ENCODE results near the gene CELSR1. TPM values are rescaled to one million over a fixed set of nuclear protein-coding genes. Genes with fewer than 3 reads are reported as not detected.

Gene CELSR1
- total RNA-seq, 1 donor, result 1.1 TPM

DNA sequence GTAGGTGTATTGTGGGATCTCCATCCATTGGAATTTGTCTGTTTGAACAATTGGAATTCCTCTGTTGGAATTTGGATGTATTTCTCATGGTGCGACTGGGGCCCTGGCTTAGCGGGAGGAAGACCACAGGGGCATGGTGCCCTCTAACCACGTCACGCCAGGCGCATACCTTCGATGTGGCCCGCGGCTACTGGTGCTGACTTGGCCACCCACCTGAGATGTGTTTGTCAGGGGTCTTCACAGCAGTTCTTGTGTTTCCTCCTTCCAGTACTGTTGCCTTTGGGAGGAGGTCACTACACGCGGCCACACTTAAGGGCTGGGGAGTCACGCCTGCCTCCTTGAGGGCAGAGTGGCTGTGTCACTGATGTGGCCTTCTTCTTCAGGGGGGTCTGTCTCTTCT lies 46.2 kb upstream of the CELSR1 start:
- H3K4me3 ChIP-seq (ENCODE audit: low read depth, low read length), result no peak overlapping the region
- DNase-seq (ENCODE audit: low read depth), result no peak
- TF ChIP-seq, protein P1, sequence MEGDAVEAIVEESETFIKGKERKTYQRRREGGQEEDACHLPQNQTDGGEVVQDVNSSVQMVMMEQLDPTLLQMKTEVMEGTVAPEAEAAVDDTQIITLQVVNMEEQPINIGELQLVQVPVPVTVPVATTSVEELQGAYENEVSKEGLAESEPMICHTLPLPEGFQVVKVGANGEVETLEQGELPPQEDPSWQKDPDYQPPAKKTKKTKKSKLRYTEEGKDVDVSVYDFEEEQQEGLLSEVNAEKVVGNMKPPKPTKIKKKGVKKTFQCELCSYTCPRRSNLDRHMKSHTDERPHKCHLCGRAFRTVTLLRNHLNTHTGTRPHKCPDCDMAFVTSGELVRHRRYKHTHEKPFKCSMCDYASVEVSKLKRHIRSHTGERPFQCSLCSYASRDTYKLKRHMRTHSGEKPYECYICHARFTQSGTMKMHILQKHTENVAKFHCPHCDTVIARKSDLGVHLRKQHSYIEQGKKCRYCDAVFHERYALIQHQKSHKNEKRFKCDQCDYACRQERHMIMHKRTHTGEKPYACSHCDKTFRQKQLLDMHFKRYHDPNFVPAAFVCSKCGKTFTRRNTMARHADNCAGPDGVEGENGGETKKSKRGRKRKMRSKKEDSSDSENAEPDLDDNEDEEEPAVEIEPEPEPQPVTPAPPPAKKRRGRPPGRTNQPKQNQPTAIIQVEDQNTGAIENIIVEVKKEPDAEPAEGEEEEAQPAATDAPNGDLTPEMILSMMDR (IDR thresholded peaks at IDR 0.05; ENCODE audit: insufficient read depth, low read length), result no peak

DNA sequence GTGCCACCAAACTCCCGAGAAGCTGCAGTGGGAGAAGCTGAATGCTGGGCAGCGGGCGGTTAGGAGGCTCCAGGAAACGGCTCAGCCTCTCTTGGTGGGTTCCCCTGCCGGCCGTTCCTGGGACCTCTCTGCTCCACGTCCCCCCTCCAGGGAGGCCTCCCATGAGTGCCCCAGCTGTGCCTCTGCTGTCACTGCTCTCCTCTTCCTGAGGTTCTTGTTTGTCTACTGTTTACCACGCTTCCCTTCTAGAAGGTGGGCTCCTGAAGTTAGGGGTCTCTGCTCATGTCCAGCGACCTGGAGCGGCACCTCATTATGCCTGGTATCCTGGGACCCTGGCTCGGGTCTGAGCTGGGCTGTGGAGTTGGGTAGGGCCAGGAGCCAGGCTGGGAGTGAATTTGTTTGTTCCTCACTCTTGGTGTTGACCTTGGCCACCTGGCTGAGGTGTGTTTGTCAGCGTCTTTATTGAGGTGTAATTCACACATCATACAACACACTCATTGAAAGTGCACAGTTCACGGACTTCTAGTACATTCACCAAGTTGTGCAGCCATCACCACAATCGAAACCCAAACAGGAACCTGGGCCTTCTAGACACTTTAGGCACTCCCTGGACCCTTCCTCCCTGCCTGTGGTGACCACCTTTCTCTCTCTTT lies 45.0 kb upstream of the CELSR1 start:
- no peak for DNase-seq (ENCODE audit: low read depth)

DNA sequence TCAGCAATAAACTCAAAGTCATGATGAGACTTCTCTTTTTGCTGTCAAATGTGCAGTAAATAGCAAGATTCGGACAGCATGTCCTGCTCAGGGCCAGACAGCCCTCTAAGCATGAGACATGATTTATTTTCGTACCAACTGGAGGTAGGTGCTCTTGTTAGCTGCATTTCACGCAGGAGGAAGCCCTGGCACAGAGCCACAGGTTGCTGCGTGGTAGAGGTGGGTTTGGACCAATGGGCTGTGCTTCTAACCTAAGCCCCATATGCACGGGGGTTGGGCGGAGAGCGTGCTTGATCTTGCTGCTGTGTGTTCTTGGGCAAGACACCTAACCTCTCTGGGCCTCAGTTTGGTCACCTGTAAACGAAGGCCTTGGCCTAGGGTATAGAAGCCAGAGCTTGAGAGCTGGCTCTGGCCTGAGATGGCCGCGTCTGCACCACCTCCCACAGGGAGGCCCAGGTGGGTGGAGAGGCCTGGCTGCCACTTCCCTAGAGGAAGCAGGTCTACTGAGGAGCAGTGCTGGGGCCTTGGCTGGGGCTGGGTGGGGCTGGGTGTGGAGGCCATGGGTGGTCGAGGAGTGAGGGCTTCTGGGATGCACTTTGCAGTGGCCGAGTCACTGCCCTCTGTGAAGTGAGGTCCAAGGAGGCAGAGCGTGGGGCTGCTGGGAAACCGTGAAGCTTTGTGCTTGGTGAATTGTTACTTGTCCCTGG lies 44.3 kb upstream of the CELSR1 start:
- DNase-seq (ENCODE audit: low read depth), result no peak
- TF ChIP-seq, protein P1 (IDR thresholded peaks at IDR 0.05; ENCODE audit: insufficient read depth, low read length), result no peak
- no peak overlapping the region for H3K4me3 ChIP-seq (ENCODE audit: low read depth, low read length)

More for the DNA sequence above, 45.0 kb upstream of the CELSR1 start:
- H3K4me3 ChIP-seq (ENCODE audit: low read depth, low read length), result no peak overlapping the region
- TF ChIP-seq, protein P1 (IDR thresholded peaks at IDR 0.05; ENCODE audit: insufficient read depth, low read length), result no peak

DNA sequence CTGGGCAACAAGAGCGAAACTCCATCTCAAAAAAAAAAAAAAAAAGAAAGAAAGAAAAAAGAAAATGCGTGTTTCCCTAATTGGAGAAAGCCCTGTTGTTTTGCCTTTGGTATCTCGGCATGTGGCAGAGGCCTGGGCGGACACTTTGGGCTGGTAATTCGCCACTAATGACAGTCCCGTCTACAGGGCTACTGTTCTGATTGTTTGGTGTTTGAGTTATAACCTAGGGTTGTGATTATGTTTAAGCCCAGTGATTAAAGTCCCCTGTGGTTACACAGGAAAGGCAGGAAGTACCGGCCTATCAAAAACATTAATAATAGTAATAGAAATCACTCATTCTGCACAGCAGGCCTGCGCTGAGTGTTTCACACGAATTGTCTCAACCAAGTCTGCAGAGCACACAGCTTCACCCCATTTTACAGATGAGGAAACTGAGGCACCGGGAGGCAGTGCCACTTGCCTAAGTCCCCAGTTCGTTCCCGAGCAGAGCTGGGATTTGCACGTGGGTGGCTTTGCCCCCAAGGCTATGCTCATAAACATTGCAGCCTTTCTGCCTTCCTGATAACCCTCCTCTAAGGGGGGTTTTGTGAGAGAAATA lies 43.6 kb upstream of the CELSR1 start:
- no peak for DNase-seq (ENCODE audit: low read depth)
- no peak overlapping the region for H3K4me3 ChIP-seq (ENCODE audit: low read depth, low read length)
- TF ChIP-seq, protein P1 (IDR thresholded peaks at IDR 0.05; ENCODE audit: insufficient read depth, low read length), result no peak

DNA sequence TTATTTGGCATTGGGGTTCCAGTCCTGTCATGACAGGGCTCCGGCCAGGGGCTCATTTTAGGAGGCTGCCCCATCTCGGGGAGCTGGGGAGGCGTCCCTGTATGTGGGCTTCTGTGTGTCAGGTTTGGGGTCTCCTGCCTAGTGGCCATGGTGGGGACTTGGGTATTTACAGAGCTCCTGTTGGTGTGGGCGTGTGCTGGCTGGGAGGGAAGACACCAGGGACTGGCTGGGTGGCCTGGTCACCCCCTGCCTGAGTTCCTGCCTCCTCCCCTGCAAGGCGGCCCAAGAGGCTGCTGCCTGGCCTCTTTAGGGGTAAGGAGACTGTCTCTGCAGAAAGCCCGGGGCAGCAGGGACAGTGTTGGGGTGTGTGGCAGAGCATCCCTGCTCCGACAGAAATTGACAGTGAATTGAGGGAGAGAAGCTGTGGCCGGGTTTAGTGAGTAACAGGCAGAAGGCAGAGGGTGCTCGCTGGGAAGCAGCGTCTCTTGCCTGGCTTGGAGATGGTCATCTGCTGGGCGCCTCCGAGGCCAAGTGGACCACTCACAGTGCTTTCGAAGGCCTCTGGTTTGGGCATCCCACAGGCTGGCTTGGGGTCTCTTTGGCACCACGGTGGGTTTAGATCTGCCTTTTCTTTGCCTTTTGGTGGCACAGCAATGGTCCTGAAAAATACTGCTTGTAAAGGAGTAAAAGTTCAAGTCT lies 42.5 kb upstream of the CELSR1 start:
- TF ChIP-seq, protein P1 (IDR thresholded peaks at IDR 0.05; ENCODE audit: insufficient read depth, low read length), result no peak
- H3K4me3 ChIP-seq (ENCODE audit: low read depth, low read length), result no peak overlapping the region
- DNase-seq (ENCODE audit: low read depth), result no peak

DNA sequence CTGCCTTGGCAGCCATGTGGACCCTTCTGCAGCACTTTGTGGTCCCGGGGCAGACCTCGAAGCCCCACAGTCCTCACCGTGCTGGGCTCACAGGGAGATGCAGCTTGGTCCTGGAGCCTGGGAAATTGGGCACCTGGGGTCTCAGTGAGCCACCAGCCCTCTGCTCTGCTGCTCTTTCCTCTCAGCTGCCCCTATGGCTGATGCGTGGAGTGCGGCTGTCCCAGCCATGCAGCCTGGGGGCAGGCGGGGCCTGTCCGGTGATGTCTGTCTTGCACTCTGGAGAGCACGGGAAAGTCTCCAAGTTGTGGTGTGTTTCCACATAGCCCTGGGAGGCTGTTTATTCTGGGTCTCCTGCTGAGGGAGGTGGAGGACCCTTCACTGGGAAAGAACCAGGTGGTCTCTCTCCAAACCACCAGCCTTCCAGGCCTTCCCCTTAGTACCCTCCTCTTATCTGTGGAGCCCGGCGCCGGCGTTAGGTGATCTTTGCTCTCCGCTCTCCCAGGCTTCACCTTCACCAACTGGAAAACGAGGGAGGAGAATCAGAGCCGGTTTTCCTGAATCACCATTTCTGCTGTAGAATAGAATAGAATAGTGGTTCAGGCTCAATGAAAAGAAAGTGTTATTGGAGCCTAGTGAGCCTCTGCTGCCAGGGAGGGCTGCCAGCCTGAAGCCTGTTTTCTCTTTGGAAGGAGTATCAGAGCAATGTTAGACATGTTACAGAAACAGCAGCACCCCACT lies 41.6 kb upstream of the CELSR1 start:
- peak overlapping the region; percentile 81 for H3K4me3 ChIP-seq (ENCODE audit: low read depth, low read length)
- TF ChIP-seq, protein P1 (IDR thresholded peaks at IDR 0.05; ENCODE audit: insufficient read depth, low read length), result no peak
- DNase-seq (ENCODE audit: low read depth), result peak; percentile 35
